GM21367 (cell line): ENCODE data around the gene FBXL17.
"Not testable (repeated sequence)": the region's sequence is repeated elsewhere in the genome, so short reads cannot be mapped to it uniquely, and the experiment has no call there.

Experiments used
- ATAC-seq: cut with Tn5 transposase; IDR thresholded peaks from one replicate; pipeline ENCODE4 v1.9.1; 2021; ENCODE audit not compliant: unreplicated experiment

FBXL17 gene

GRCh38 chr5:108315829-108316228 lies 66.1 kb downstream of the FBXL17 start:
- no peak for ATAC-seq

GRCh38 chr5:108312258-108312657 lies 69.6 kb downstream of the FBXL17 start:
- no peak for ATAC-seq

- ATAC-seq: no peak
Observed at GRCh38 chr5:108311682-108312081, 70.2 kb downstream of the FBXL17 start.

GRCh38 chr5:108303611-108304010 lies 78.3 kb downstream of the FBXL17 start:
- no peak for ATAC-seq

- ATAC-seq: no peak
Observed at GRCh38 chr5:108303086-108303485, 78.8 kb downstream of the FBXL17 start.

- no peak for ATAC-seq
Observed at GRCh38 chr5:108297042-108297601, 84.8 kb downstream of the FBXL17 start.

- no peak for ATAC-seq
Observed at GRCh38 chr5:108295578-108296368, 86.1 kb downstream of the FBXL17 start.

GRCh38 chr5:108280960-108281569 lies 100.8 kb downstream of the FBXL17 start:
- no peak for ATAC-seq

GRCh38 chr5:108280248-108280647 lies 101.7 kb downstream of the FBXL17 start:
- ATAC-seq: no peak

- ATAC-seq: no peak
Observed at GRCh38 chr5:108278285-108279240, 103.3 kb downstream of the FBXL17 start.

GRCh38 chr5:108276187-108277050 lies 105.5 kb downstream of the FBXL17 start:
- ATAC-seq: no peak

- ATAC-seq: not testable (repeated sequence)
Observed at GRCh38 chr5:108274080-108274479, 107.8 kb downstream of the FBXL17 start.

GRCh38 chr5:108271127-108271526 lies 110.8 kb downstream of the FBXL17 start:
- ATAC-seq: no peak

- ATAC-seq: no peak
Observed at GRCh38 chr5:108266242-108266641, 115.7 kb downstream of the FBXL17 start.

- no peak for ATAC-seq
Observed at GRCh38 chr5:108264533-108264932, 117.4 kb downstream of the FBXL17 start.

GRCh38 chr5:108263338-108263737 lies 118.6 kb downstream of the FBXL17 start:
- ATAC-seq: no peak

- ATAC-seq: no peak
Observed at GRCh38 chr5:108260858-108261170, 121.1 kb downstream of the FBXL17 start.

- peak; percentile 80 for ATAC-seq
Observed at GRCh38 chr5:108260117-108260857, 121.6 kb downstream of the FBXL17 start.

GRCh38 chr5:108259306-108259705 lies 122.6 kb downstream of the FBXL17 start:
- ATAC-seq: no peak

GRCh38 chr5:108257996-108258395 lies 123.9 kb downstream of the FBXL17 start:
- ATAC-seq: no peak
